Stimulated activated CD8-positive, alpha-beta memory T cell treated with anti-CD3 and anti-CD28 coated beads, Interleukin-15, amount 100 ng/mL, for 4 hours (primary cell): ENCODE results near the gene RNF187.
A peak's percentile ranks its signal among the peaks of the same experiment; 100 is the strongest.
"Not testable (repeated sequence)": the region's sequence is repeated elsewhere in the genome, so short reads cannot be mapped to it uniquely, and the experiment has no call there.

Experiments
- DNase-seq, 2 donors: peaks; one replicate each; pipeline ENCODE4 v3.0.0-alpha.2; 2020; ENCODE audit warnings: low read depth in 2 of 2

RNF187 gene

DNA sequence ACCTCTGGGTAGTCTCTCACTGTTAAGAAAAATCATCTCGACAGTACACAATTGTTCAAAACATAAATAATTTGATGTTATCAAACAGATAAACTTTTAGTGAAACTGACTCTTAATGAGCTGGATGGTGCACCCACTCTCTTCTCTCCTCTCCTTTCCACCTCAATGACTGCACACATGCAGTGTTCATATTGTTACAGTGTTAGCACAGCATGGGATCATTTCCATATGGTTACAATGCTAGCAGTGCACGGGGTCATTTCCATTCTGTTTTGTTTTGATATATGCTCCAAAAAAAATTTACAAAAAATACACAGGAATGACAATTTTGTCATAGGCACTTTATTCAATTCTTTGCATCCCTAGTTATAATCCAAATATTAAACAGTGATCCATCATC, 26.4 kb upstream of the RNF187 start:
- DNase-seq, result no peak

DNA sequence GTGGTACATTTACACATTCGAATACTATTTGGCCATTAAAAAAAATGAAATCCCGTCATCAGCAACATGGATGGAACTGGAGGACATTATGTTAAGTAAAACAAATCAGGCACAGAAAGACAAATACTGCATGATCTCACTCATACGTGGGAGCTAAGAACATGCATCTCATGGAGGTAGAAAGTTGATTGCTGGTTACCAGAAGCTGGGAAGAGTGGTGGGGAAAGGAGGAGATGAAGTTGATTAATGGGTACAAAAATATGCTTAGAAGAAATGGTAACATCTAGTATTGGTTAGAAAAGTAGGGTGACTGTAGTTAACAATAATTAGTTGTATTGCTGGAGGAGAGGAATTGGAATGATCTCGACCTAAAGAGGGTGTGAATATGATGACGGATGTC, 24.6 kb upstream of the RNF187 start:
- no peak for DNase-seq

DNA sequence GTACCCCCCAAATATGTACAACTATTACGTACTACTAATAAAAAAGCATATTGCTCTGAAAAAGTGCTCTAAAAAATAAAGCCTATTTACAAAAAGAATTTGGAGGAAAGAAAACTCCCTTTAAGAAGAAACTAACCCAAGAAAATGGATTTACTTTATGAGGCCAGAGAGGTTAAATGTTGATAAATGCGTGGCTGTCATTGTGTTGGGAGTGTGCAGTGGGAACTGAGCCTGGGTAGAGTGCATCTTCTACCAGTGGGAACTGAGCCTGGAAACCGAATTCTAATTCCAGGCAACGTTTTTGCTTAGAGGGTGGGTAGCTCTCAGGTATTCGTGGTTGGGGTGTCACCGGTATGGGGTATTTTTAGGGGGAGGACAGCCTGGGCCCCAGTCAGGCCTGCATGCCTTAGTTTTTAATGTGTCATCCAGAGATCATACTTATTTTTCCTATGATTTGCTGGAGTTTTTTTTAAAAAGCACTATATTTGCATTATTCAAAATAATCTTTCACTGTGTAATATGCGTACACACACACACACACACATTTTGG, 24.1 kb upstream of the RNF187 start:
- no peak for DNase-seq

DNA sequence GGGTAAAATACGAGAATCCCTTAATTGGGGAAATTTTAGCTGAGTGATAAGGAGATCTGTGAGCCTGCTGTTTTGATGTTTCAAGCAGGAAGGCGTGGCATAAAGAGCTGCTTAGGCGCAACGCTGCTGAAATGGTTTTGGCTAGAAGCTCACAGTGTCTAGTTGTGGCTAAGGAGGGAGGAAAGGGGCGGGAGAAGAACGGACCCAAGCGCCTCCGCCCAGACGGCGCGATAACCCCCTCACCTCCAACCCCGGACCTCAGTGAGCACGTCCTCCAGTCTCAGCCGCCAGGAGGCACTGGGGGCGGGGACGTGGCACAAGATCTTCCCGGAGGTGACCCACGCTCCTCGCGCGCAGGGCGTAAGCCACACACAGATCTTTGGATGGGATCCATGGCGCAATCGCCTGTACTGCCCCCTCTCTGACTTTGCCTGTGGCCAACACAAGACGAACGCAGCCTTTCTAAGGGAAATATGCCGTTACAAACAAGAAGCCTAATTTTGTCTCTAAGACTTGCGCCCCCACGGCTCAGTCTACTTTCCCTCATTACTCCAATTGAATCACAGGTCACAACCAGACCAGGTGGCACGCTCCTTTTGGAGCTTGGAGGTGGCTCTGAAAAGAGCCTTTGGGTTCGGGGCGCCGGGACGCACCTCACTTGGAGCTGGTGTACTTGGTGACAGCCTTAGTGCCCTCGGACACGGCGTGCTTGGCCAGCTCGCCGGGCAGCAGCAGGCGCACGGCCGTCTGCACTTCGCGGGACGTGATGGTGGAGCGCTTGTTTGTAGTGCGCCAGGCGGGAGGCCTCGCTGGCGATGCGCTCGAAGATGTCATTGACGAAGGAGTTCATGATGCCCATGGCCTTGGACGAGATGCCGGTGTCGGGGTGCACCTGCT, 23.4 kb upstream of the RNF187 start:
- DNase-seq, result no peak

DNA sequence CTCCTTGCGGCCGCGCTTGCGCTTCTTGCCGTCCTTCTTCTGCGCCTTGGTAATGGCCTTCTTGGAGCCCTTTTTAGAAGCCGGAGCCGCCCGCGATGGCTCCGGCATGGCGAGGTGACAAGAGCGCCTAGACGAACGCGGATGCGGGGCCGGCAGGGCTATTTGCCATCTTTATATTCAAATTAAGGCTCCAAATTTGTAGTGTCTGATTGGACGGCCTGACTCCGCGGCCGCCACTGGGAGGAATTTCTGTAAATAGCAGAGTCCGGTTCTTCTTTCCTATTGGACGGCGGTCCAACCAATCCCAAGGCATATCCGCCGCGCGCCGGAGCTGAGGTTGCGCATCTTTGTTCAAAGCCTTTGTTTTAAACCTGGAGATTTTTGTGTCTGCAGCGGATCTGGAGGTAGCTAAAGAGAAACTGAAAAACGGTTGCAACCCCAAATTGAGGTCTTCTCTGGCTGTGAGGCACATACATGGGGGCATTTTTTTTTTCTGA, 22.6 kb upstream of the RNF187 start:
- peak; percentile 65 to 78 for DNase-seq

DNA sequence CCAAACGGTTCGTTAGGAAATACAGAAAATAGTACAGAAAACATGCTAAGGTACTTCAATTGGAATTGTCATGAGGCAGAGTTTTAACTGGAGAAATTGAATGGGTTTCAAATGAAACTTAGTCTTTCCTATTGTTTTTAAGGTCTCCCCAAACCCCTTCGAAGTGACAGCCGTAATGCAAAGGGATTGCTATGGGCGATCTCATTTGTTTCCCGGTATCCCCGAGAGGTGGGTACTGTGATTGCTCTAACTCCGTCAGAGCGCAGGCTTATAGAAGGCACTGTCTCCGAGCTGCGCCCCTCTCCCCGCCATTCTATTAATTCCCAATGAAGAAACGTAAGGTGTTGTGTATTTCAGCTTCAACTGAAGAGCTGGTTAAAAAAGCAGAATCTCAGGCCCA, 22.0 kb upstream of the RNF187 start:
- DNase-seq, result no peak

DNA sequence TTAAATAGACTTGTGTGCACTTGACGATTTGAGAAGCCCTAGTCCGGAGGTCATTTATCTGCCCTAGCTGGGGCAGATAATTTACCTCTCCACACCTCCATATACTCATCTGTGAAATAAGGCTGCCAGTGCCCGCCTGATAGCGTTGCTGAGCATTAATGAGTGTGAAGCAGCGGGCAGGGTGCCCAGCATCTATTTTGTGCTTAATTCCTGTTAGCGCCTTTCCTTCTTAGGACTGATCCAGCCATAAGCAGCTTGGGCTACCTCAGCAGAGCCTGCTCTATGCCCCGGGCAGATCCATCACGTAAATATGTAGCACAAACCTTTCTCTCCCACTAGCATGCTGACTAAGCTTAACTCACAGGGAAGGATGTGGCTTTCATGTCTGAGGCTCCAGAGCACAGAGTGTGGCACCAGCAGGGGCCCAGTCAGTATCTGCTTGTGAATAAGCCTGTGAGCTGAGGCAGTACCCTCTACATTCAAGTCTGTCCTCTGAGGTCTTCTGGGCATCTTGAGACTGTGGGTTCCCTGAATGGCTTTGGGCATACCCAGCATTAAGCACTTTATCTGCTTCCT, 21.5 kb upstream of the RNF187 start:
- DNase-seq, result no peak

DNA sequence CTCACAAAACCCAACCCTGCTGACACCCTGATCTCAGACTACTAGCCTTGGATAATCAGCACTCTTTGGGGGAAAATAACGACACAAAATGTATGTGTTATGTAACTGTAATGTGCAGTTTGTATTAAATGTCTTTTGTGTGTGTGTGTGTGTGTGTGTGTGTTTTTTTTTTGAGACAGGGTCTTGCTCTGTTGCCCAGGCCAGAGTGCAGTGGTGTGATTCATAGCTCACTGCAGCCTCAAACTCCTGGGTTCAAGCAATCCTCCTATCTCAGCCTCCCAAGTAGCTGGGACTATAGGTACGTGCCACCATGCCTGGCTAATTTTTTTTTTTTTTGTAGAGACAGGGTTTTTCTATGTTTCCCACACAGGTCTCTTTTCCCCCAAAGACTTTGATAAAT, 19.0 kb upstream of the RNF187 start:
- not testable (repeated sequence) for DNase-seq

DNA sequence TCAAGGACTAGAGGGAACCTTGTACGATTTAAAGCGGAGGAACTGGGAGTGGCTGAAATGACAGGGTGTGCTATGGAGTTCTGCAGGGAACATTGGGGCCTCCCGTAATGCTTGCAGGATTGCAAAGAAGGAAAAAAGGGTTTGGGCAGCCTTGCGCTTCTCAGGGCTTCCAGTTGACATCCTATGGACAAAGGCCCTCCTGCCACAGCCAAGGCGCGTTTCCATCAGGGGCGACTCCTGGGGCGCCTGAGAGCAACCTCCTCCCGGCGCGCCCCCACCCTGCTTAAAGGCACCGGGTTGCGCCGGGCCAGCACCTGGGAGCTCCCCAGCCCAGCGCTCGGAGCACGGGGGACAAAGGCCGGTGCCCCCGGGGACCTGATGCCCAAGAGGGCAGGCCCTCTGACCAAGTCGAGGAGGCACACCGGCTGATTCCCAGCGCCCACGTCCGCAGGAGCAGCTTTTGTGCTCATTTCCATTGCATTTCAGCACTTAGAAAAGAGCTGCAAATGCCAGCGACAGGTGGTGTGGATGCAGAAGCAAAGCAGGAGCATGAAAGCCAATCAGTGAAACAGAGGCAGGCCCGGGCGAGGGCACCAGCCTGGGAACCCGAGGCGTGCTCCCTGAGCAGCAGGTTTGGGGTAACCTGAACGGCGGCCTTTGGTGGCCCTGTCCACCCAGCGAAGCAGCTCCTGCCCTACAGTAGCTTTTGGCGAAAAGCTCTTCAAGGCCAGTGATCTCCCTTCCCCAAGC, 17.6 kb upstream of the RNF187 start:
- no peak for DNase-seq

DNA sequence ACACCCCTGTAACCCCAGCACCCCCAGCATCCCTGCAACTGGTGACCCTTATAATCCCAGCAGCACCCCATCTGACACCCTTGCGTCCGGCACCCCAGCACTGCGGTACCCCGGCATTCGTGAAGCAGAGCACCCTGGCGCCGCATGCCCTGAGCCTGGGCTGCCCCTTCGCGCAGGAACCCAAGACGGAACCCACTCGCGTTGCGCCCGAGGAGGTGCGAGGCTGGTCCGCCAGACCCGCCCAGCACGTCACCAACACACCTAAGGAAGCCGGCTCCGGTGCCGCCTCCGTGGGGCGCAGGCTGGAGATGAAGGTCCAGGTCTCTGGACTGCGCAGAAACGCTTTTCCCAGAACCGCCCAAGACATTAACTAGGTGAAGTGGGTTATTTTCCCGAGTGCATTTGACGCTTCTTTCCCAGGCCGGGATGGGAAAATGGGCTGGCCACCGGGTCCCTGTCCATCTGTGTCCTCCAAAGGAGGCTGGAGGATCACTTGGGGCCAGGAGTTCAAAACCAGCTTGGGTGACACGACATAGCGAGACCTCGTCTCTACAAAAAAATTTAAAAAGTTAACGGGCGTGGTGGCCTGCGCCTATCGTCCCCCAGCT, 15.9 kb upstream of the RNF187 start:
- no peak for DNase-seq

DNA sequence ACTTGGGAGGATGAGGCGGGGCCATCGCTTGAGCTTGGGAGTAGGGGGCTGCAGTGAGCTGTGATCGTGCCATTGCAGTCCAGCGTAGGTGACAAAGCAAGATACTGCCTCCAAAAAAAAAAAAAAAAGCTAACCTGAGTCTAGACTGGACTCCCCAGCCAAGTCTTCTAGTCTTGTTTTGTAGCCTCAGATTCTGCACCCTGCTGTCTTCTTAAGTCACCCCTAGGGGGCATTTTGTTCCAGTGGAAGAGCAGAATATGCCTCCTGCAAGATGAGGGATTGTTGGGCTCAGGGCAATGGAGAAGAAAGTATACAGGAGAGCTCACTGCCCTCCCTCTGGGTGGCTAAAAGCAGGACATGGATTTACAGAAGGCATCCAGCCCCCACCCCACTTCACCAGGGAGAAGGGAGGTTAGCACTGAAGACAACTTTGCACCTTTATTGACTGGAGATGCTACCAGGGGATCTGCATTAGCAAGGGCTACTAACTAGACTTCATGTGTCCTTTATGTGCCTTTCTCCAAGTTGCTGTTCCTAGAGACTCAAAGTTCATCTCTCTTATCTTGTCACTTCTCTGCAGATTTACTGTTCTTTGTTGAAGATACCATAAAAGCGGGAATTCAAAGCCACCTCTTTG, 15.3 kb upstream of the RNF187 start:
- no peak for DNase-seq

DNA sequence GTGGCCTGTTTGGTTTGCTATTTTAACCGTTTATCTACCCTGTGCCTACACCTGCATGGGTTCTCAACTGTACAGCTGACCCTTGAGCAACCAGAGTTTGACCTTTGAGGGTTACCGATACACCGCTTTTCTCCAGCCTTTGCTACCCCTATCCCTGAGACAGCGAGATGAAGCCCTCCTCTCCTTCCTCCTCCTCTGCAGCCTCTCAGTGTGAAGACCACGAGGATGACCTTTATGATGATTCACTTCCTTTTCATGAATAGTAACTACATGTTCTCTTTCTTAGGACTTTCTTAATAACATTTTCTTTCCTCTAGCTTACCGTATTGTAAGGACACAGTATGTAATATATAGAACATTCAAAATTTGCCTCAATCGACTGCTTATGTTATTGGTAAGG, 14.5 kb upstream of the RNF187 start:
- no peak for DNase-seq

DNA sequence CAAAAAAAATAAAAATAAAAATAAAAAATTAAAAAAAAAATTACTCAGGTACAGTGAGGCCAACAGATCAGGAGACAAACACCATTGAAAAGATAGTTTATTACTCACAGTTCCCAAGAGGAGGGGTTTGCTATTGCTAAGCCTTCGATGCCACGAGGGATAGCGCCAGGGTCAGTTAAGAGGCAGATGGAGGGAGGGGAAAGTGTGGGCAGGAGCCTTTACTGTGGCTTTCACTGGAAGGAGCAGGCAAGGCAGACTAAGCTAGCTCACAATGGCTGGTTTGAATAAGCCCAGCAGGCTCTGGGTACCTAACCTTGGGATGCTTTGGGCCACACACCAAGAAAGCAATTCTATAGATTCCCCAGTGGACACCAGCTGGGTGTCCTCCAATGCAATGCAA, 12.7 kb upstream of the RNF187 start:
- DNase-seq, result no peak

DNA sequence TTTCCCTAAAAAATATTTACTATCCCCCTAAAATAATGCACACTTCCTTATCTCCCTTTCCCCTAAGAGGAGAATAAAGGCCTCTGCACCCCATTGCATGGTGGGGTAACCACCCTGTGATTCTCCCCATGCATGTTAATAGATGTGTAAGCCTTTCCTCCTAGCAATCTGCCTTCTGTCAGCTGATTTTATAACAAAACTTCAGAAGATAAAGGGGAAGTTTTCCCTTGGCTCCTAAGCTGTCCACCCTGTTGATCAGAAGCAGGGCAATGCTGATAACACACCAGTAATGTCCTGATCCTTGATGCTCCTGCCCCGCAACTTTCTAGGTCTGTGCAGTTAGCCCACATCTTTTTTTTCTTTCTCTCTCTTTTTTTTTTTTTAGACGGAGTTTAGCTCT, 11.4 kb upstream of the RNF187 start:
- DNase-seq, result no peak

DNA sequence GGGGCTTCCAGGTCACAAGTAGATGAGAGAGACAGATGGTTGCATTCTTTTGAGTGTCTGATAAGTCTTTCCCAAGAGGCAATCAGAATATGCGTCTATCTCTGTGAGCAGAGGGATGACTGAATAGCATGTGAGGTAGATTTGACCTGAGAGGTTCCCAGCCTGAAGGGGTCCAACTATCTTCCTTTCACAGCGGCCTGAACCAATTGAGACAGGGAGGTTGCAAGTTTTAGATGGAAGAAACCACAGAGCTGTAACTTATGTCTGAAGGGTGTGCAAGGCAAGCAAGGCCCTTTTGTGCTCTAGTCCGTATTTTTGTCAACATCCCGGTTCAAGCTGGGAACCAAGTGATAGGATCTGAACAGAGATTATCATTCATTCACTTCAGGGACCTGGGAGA, 9.9 kb upstream of the RNF187 start:
- DNase-seq, result no peak

DNA sequence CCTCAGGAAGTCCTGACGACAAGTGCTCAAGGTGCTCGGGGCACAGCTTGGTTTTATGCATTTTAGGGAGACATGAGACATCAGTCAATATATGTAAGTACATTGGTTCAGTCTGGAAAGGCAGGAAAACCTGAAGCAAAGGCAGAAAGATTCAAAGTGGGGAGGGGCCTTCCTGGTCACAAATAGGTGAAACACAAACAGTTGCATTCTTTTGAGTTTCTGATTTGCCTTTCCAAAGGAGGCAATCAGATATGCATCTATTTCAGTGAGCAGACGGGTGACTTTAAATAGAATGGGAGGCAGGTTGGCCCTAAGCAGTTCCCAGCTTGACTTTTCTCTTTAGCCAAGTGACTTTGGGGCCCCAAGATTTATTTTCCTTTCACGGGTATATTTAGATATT, 8.9 kb upstream of the RNF187 start:
- no peak for DNase-seq

DNA sequence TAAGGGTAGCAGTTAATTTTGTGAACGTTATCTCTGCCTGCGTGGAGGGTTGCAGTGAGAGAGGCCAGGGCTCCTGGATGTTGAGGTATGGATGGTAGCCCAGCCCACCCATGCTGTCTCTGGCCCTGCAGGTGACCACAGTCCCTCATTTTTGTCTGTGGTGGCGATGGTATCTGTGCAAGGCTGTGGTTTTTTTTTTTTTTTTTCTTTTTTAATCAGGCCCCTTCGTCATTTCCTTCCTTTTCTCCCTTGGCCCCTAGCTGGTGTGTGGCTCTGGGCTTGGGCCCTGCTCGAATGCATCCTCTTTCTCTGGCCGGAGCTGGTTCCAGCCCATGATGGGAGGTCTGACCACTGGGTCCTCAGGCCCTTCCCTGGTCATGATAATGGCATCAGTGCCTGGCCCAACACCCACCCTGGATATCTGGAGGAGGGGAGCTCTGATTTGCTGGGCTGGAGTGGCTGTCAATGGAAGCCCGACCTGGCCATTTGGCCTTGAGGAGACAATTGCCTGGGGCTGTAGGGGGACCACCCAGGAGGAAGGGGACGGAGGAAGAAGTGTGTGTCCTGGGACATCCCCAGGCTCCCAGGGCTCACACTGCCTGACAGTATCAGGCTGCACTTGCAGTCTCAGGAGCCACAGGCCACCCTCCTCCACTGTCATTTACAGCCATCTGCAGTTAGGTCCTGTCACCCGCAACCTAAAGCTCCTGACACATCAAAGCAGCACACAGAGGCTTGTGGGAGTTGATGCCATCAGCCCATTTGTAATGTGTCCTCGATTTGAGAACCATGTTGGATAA, 8.1 kb upstream of the RNF187 start:
- DNase-seq, result no peak

DNA sequence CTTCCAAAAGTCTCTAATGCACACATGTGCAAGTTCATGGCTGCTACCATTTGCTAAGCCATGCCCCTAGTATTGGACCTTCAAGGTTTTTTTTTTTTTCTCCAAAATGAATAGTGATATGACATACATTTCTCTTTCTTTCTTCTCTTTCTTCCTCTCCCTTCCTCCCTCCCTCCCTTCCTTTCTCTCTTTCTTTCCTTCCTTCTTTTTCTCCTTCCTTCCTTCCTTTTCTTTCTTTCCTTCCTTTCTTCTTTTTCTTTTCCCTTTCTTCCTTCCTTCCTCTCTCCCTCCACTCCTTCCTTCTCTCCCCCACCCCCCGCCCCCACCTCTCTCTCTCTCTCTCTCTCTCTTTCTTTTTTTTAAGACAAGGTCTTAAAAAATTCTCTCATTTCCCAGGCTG, 3.4 kb upstream of the RNF187 start:
- DNase-seq, result no peak

DNA sequence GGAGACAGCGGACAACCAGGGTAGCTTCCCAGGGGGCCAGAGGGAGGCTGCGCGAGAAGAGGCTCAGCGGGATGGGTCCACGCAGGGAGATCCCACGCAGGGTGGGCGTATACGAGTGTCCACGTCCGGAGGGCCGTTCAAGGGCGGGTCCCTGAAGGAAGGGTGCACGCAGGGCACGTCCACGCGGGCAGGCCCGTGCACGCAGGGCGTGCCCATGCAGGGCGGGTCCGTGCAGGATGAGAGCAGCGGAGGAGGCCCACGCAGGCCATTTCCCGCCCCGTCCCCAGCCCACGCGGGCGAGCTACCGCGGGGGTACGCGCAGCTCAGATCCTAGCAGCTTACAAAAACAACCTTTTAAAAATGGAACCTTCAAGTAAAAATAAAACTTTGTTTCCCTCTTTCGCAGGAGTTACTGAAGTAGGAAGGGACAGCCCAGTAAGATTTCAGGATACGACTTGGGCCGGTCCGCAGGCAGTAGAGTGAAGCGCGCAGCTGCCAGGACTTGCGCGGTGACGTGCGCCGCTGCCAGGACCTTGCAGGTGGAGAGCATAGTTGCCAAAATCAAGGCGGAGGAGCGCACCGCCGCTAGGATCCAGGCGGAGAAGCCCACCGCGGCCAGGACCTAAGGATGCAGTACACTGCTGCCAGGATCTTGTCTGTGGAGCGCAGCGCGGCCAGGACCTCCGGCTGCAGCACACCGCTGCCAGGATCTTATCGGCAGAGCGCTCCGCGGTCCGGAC, 416 bp upstream of the RNF187 start:
- peak; percentile 68 to 70 for DNase-seq
